HG02642 (cell line): ENCODE measurements around the gene ERMAP.
"Not testable (repeated sequence)": the region's sequence is repeated elsewhere in the genome, so short reads cannot be mapped to it uniquely, and the experiment has no call there.

ENCODE experiments used
- ATAC-seq: cut with Tn5 transposase; IDR thresholded peaks from one replicate; pipeline ENCODE4 v1.9.1; 2021; ENCODE audit warnings: mild to moderate bottlenecking; ENCODE audit not compliant: unreplicated experiment, poor library complexity

Gene ERMAP

DNA sequence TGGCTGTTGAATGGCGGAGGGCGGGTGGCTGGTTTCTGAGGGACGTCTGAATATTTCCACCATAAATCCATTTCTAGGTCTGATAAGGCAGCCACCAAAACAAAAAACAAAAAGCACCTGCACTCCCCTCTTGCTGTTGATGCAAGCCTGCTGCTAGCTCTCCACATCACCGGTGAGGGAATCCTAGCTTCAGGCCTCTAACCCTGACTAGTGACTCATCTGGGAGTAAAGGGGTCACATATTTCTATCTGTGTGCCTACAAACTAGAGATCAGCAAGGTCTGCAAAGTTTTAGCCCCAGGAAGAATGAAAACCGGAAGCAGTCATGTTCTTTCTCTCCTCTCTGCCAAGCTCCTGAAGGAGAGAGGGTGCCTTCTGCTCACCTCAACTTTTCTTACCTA lies 10.3 kb upstream of the ERMAP start:
- ATAC-seq: no peak

DNA sequence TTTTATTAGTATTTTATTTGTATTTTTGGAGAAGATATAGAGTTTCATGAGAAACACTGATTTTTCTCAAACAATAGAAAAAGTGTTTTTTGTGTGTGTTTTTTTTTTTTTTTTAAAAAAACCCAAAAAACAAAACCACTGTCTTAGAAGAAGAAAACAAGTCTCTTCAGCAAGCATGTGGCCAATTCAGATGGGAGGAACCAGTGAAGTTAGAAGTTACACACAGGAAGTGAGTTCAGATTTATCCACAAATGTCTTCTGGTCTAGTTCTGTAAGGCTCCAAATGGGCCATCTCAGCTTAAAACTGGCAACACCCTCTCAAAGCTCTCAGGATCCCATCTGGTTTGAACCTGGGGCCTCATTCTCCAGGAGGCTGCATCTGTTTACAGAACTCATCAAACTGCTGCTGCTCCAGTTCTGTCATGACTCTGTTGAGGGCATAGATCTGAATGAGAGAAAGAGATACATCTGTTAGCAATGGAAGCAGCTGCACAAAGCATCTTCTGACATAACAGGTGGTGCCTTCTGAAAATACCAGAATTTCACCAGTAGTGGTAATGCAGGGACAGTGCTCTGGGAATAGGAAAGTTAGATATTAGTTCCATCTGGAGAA lies 9.8 kb upstream of the ERMAP start:
- no peak for ATAC-seq

DNA sequence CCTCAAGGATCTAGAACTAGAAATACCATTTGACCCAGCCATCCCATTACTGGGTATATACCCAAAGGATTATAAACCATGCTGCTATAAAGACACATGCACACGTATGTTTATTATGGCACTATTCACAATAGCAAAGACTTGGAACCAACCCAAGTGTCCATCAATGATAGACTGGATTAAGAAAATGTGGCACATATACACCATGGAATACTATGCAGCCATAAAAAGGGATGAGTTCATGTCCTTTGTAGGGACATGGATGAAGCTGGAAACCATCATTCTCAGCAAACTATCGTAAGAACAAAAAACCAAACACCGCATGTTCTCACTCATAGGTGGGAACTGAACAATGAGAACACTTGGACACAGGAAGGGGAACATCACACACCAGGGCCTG lies 2.1 kb upstream of the ERMAP start:
- not testable (repeated sequence) for ATAC-seq

DNA sequence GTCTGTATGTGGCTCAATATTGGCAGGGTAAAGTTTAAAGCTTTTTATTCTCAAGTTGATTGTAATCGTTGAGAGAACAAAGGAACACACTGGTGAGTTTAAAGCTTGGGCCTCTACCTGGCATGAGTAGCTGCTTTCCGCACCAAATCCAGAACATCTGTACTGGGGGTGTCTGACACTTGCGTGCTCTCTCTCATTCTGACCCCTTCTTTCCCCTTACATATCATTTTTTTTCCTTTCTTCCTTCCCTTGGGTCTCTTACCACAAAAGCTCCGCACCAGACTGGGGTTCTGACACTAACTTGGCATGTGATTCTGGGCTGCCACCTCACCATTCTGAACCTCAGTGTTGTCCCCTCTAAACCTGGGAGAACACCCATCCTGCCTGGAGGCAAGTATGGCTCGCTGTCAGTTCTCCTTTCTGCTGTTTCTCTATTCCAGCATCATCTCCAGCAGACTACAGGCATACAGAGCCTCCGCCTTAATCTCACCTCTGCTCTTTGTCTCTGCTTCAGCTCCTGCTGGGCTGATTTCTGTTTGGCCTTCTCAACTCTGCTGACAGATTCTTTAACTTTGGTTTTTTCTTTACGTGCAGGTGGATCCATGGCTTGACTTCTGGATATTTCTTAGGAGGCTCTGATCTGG lies 859 bp upstream of the ERMAP start:
- ATAC-seq: no peak

DNA sequence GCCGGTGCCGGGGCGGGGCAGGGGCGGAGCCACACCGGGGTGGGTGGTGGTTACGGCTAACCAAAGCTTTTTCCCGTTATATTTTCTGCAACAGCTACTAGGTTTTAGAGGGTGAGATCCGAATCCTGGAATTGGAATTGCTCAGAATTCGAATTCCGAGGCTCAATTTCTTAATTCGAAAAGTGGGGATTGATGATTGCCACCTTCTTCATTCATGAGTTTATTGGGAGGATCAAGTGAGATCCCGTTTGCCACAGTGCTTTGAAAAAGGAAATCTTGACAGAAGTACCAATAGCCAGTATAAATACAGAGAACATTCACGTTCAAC lies 482 bp downstream of the ERMAP start:
- ATAC-seq: no peak

DNA sequence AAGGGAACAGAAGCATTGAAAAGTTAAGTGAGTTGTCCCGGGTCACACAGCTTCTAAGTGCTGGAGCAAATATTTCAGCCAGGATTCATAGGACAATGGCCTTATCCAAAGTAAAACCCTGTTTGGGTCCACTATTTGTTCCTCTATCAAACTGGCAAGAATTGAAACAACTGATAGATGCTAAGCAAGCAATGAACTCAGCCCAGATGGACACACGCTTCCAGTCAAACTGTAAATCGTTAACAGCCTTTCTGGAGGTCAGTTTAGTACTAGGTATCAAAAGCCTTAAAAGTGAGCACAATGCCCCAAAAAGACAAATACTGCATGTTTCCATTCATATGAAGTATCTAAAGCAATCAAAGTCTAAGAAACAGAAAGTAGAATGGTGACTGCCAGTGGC lies 1.1 kb downstream of the ERMAP start:
- ATAC-seq: no peak

DNA sequence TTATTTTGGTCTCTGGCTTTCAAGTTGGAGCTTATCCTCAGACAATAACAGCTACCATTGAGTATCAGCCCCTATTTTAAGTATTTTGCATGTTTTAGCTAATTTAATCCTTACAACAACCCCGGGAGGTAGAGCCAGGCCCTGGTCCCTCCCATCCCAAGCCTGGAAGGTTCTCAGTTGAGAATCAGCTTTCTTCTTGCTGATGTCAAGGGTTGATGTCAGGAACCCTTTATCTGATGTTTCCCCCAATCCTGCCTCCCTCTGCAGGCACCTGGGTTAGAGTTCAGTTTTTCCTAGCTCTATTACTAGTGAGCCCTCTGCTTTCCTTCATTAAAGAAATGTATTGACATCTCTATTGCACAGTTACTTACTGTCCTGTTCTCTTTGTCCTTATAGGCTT lies 3.9 kb downstream of the ERMAP start:
- no peak for ATAC-seq

DNA sequence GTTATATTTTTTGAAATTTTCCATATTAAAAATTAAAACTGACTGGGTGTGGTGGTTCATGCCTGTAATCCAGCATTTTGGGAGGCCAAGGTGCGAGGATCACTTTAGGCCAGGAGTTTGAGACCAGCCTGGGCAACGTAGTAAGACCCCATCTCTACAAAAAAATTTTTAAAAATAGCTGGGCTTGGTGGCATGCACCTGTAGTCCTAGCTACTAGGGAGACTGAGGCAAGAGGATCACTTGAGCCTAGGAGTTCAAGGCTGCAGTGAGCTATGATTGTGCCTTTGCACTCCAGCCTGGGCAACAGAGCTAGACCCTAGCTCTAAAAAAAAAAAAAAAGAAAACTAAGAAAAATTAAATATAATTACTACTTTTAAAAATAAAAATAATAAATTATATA lies 4.8 kb downstream of the ERMAP start:
- no peak for ATAC-seq

DNA sequence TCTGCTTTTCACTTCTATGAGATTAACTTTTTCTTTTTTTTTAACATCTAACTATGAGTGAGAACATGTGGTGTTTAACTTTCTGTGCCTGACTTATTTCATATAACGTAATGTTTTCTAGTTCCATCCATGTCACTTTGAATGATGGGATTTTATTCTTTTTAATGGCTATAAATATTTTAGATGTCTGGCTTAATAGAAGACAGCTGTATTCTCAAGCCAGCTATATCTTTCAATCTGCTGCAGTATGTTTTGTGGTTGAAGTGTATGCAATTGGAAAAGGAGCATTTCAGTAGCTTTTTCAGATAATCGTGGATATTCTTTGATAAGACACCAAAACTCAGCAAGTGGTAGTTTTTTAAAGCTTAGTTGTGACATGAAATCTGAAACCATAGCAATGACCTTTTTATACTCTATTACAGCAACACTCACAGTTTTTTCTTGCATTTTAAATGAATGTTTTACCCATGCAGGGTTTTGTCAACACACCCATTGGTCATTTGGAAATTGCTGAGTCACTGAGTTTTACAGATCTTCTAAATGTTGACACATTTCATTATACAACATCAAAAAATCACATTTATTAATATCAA lies 6.0 kb downstream of the ERMAP start:
- no peak for ATAC-seq

DNA sequence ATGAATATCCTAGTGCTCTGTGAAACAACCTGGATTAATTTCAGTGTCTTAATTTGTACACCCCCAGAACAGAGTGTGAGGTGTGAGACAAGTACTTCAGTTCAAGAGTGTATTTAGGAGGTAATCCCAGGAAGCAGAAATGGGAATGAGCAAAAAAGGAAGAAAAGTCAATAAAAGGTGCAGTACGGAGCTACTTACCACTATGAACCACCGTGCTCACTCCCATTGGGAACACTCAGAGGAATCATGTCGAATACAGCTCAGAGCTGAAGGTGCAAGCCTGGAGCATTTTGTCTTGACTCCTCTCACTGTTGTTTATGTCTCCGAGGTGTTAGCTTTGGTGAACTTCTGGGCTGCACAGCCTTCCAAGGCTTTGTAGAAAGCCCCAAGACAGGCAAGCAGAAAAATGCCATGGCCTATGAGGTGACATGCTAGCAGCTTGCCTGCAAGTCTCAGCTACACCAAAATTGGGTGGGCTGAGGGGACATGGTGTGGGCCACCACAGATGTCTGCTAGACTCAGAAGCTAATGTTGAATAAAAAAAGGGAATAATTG lies 7.6 kb downstream of the ERMAP start:
- no peak for ATAC-seq

DNA sequence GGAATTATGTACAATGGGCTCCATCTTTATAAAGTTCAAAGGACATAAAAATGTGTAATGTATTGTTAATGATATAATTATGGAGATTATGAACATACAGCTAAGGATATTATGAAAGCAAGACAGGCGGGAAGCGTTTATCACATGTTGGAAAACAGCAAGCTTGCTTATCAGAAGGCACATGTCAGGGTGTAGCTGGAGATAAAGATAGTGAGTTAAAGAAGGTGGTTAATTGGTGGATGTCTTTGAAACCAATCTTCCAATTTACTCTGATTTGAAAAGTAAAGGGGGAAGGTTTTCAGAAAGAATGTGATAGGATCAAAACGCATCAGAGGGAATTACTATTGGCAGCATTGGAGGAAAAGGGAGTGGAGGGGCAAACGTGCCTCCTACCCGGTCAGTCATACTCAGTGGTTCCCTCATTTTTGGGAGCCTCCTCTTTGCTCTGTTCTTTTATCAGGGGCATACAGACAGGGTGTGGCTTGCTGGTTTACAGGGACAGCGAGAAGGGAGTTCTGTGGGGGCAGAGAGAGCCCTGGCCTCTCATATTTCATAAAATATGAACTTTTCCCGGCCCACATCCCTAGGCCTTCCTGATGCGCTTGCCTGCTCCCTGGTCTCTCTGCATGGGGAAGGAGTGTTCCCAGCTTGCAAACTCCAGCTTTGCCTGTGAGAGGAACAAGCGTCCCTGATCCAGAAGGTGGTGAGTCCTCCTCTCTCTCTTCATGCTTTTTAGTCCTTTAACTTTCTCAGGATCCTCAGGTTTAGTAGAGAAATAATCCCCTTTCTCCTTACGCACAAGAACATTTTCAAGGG lies 8.3 kb downstream of the ERMAP start:
- ATAC-seq: no peak

DNA sequence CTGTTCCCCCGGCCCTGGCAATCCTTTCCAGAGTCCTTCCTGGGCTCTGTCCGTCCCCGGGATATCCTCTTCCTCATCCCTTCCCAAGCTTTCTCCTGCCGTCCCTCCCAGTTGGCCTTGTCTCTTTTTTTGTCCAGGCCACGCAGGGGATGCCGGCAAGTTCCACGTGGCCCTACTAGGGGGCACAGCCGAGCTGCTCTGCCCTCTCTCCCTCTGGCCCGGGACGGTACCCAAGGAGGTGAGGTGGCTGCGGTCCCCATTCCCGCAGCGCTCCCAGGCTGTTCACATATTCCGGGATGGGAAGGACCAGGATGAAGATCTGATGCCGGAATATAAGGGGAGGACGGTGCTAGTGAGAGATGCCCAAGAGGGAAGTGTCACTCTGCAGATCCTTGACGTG lies 13.7 kb downstream of the ERMAP start:
- no peak for ATAC-seq

DNA sequence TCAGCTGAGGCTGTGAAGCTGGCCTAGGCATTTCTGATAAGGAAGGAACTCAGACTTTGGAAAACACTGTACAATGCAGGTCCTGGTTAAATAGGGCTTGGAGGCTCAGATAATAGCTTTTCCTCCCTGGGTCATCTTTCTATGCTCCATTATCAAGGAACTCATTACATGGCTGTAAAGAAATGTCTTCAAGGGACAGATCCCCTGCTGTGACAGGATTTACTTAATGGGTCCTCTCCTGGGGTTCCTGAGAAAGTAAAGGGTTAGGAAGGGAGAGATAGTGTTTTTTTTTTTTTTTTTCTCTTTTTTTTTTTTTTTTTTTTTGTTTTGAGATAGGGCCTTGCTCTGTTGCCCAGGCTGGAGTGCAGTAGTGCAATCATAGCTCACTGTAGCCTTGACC lies 14.4 kb downstream of the ERMAP start:
- no peak for ATAC-seq

DNA sequence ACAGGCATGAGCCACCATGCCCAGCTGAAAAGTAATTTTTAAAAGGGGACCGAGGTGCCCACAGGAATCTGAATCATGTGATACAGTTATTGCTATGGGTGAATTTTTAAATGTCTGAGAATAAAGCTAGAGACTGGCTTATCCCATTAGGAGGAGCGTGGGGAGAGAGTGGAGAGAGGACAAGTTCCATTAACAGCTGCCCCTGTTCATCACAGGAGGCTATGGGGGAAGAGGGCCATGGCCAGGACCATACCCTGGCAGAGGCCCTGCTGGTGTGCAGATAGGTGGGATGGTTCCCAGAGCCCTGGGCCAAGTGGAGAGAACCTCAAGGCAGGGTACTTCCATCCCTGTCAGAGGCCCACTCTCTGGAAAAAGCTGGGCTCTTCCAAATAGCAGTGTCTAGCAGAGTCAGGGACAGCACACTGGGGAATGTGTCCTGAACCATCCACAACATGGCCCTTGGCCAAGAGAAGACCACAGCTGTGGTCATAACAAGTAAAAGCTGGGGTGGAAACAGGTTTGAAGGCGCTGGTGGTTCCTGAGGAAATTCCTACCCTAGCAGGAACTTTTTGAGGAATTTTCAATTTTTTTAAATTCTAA lies 15.8 kb downstream of the ERMAP start:
- no peak for ATAC-seq

DNA sequence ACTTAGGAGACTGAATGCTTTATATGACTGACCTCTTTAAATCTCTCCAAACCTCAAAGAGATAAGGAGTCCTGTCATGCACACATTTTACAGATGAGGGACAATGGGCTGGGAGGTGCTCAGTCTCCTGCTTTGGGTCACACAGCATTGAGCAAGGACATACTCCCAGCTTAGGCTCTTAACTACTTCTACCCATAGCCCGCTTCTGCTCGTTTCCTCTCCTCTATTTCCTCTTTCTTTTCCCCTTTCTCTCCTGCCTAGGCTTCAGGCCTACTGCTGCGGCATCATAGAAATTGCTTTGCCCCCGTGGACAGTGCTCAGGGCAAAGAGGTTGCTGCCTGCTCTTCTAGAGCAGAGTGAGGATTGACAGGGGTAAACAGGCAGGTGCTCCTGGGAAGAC lies 17.1 kb downstream of the ERMAP start:
- no peak for ATAC-seq

DNA sequence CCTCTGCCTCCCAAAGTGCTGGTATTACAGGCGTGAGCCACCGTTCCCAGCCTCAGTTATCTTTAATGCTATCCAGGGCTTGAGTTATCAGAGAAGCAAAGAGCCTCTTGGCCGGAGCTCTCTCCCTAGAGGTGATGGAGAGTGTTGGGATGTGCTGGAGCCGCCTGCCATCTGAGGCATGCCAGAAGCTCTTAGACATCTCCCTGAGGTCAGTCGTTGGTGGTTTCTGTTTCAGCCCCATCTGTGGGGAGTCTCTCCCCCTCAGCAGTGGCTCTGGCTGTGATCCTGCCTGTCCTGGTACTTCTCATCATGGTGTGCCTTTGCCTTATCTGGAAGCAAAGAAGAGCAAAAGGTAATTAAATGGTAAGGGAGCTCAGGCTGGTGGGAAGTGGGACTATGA lies 17.9 kb downstream of the ERMAP start:
- no peak for ATAC-seq

DNA sequence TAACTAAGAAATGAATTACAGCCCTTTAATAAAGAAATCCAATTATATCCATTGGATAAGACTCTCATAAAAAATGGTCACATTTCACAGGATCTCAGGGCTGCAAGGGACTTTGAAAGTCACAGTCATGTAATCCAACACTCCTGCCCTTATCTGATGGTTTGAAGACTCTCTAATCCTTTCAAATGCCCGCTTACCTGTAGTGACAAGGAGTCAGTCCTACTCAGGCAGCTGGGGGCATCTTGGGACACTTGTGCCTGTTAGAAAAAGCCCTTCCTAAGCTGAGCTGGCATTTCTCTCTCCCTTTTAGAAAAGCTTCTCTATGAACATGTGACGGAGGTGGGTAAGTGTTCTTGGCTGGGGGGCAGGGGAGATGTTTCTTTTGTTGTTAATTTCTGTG lies 18.5 kb downstream of the ERMAP start:
- no peak for ATAC-seq

DNA sequence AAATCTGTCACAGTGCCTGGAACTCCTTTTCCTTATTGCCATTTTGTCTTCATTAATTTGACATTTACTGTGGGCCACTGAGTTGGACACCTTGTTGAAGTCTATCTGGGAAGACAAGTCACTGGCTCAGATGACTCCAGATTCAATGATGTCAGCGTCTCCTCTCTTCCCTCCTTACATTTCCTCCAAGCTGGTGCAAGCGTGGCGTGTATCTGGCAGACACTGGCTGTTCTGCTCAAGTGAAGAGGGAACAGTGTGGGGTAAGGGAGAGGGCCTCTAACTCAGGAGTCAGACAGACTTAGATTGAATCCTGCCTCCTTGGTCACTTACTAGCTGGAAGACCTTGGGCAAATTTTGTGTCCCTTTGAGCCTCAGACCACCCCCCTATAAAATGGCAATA lies 20.8 kb downstream of the ERMAP start:
- ATAC-seq: no peak

DNA sequence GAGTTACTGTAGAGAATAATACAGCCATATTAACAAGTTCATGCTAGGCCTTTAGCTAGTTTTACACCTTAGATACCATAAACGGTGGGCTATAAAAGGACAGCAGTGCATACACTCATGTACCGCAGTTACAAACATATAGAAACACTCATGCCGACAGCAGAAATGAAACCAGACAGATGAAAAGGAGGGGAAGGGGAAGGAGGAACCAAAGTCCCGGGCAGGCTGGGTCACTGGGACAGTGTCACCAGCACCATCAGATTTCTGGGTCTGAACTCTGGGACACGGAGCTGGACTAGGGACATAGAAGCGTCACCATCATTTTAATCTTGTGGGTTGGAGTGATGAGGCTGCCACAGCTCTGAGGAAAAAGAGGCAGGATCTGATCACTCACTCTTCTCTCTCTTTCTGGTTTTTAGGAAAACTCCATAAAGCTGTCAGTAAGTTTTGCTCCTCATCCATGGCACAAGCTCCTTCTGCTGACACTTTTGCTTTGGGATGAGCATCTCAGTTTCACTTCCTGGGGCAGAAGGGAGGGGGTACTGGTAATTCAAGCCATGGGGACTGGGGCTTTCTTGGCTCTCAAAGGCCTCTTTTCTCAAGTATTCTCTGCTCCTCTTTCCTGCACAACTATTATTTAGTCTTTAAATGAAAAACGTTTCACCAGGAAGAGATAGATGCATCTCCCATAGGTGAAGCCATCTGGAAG lies 21.7 kb downstream of the ERMAP start:
- ATAC-seq: no peak

DNA sequence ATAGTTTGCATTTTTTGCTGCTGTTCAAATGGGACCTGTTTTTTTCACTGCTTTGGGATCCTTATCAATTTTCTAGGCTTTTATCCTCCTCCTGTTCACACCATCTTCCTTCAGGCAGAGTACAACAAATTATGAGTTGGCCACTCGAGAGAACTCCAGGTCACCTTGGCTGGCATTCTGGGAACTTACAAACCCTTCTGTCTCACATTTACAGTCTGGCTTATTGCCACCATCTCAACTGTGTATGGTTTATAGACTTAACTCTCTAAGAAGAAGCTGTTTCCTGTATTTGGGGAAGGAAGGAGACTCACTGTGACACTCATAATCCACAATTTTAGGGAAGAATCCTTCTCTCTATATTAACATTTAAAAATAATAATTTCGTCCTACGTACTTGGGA lies 24.1 kb downstream of the ERMAP start:
- ATAC-seq: no peak
